Loucy (cell line): Measurements from ENCODE around the gene CALHM3.

Experiments
- H2AFZ ChIP-seq: fragments of 200-600 bp; sonication (generic); 2 replicates; pipeline ENCODE4 v1.6.0; 2016; ENCODE audit warnings: antibody characterized with exemption, mild to moderate bottlenecking, low read length, moderate library complexity
- H3F3A ChIP-seq: fragments of 200-600 bp; 2 replicates; pipeline ENCODE4 v1.6.0; 2016; ENCODE audit warnings: antibody characterized with exemption, low read depth, mild to moderate bottlenecking
- H3K27me3 ChIP-seq: fragments of 200-600 bp; sonication (generic); 2 replicates; pipeline ENCODE4 v1.6.1; 2014; ENCODE audit warnings: low read length, mild to moderate bottlenecking; ENCODE audit not compliant: insufficient read depth, poor library complexity, severe bottlenecking
- H3K36me3 ChIP-seq: fragments of 200-600 bp; sonication (generic); 2 replicates; pipeline ENCODE4 v1.6.1; 2016; ENCODE audit warnings: low read length; ENCODE audit not compliant: insufficient read depth
- H3K4me1 ChIP-seq: fragments of 200-600 bp; sonication (generic); 2 replicates; pipeline ENCODE4 v1.5.1; 2014; ENCODE audit warnings: low read length, mild to moderate bottlenecking; ENCODE audit not compliant: insufficient read depth, poor library complexity, severe bottlenecking
- H3K4me2 ChIP-seq: fragments of 200-600 bp; sonication (generic); 2 replicates; pipeline ENCODE4 v1.6.0; 2014; ENCODE audit warnings: antibody characterized with exemption, low read length, low read depth, mild to moderate bottlenecking; ENCODE audit not compliant: poor library complexity, severe bottlenecking
- H3K4me3 ChIP-seq: fragments of 200-600 bp; sonication (generic); 2 replicates; pipeline ENCODE4 v1.5.1; 2014; ENCODE audit warnings: low read length, mild to moderate bottlenecking, mixed read lengths; ENCODE audit not compliant: poor library complexity, severe bottlenecking
- H3K79me2 ChIP-seq: fragments of 200-600 bp; sonication (generic); 2 replicates; pipeline ENCODE4 v1.6.1; 2014; ENCODE audit warnings: low read length; ENCODE audit not compliant: insufficient read depth
- H3K9ac ChIP-seq: fragments of 200-600 bp; sonication (generic); 2 replicates; pipeline ENCODE4 v1.6.0; 2014; ENCODE audit warnings: mild to moderate bottlenecking, low read depth, low read length, moderate library complexity; ENCODE audit not compliant: poor library complexity, severe bottlenecking
- H3K9me2 ChIP-seq: fragments of 200-600 bp; sonication (generic); replicated peaks from 2 replicates; pipeline ENCODE4 v1.6.1; 2016; ENCODE audit warnings: low read depth, low read length, mixed read lengths
- H3K9me3 ChIP-seq: fragments of 200-600 bp; sonication (generic); 2 replicates; pipeline ENCODE4 v1.6.1; 2014; ENCODE audit warnings: mild to moderate bottlenecking, antibody characterized with exemption, low read length, low read depth; ENCODE audit not compliant: insufficient read depth
- H4K20me1 ChIP-seq: fragments of 200-600 bp; sonication (generic); 2 replicates; pipeline ENCODE4 v1.6.0; 2014; ENCODE audit warnings: antibody characterized with exemption, low read length, mild to moderate bottlenecking; ENCODE audit not compliant: insufficient read depth, poor library complexity, severe bottlenecking
- EZH2phosphoT487 ChIP-seq: fragments of 200-600 bp; IDR thresholded peaks from 2 replicates; pipeline ENCODE4 v1.6.1; 2018; ENCODE audit warnings: antibody characterized with exemption, mild to moderate bottlenecking, moderate library complexity, borderline replicate concordance
- TF ChIP-seq, protein P1 (sequence below): fragments of 200-600 bp; sonication (generic); conservative IDR thresholded peaks from 2 replicates; pipeline ENCODE4 v1.5.1; 2014; ENCODE audit warnings: mild to moderate bottlenecking, antibody characterized with exemption, low read length

The CALHM3 gene

DNA sequence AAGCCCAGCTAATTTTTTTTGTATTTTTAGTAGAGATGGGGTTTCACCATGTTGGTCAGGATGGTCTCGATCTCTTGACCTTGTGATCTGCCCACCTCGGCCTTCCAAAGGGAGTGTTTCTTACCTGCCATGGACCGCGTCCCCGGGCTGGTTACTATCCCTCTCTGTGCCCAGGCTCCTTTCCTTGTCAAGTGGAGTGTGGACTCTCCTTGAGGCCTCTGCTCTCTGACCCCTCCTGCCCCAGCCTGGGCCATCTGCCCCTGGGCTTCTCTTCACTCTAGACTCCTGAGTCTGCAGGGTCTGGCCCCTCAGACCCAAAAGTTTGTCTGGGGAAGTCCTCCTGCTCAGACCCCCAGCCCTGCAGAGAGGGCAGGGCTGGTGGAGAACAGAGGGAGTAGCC lies 35.2 kb upstream of the CALHM3 start:
- H4K20me1 ChIP-seq = no peaks in the 10 kb centered on the region
- H3K36me3 ChIP-seq = no peaks in the 10 kb centered on the region
- TF ChIP-seq, protein P1, sequence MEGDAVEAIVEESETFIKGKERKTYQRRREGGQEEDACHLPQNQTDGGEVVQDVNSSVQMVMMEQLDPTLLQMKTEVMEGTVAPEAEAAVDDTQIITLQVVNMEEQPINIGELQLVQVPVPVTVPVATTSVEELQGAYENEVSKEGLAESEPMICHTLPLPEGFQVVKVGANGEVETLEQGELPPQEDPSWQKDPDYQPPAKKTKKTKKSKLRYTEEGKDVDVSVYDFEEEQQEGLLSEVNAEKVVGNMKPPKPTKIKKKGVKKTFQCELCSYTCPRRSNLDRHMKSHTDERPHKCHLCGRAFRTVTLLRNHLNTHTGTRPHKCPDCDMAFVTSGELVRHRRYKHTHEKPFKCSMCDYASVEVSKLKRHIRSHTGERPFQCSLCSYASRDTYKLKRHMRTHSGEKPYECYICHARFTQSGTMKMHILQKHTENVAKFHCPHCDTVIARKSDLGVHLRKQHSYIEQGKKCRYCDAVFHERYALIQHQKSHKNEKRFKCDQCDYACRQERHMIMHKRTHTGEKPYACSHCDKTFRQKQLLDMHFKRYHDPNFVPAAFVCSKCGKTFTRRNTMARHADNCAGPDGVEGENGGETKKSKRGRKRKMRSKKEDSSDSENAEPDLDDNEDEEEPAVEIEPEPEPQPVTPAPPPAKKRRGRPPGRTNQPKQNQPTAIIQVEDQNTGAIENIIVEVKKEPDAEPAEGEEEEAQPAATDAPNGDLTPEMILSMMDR = no peak
- TF ChIP-seq EZH2phosphoT487 = no peak
- no peaks in the 10 kb centered on the region for H3K27me3 ChIP-seq
- H3F3A ChIP-seq = no peaks in the 10 kb centered on the region
- no peak overlapping the region for H3K9ac ChIP-seq
- H3K4me1 ChIP-seq = no peaks in the 10 kb centered on the region
- H3K4me3 ChIP-seq = no peak overlapping the region
- no peaks in the 10 kb centered on the region for H3K79me2 ChIP-seq
- H3K9me3 ChIP-seq = no peaks in the 10 kb centered on the region
- no peaks in the 10 kb centered on the region for H3K9me2 ChIP-seq
- H3K4me2 ChIP-seq = no peak overlapping the region
- H2AFZ ChIP-seq = no peak overlapping the region

- Histone ChIP-seq H3K9me2 (no peaks in the 10 kb centered on the region), H4K20me1 (no peaks in the 10 kb centered on the region), H3K4me1 (no peaks in the 10 kb centered on the region), H3K36me3 (no peaks in the 10 kb centered on the region), H3K9ac (no peak overlapping the region), H3F3A (no peaks in the 10 kb centered on the region), H3K4me2 (no peak overlapping the region), H3K27me3 (no peaks in the 10 kb centered on the region), H3K79me2 (no peaks in the 10 kb centered on the region), H3K4me3 (no peak overlapping the region), H2AFZ (no peak overlapping the region), H3K9me3 (no peaks in the 10 kb centered on the region)
- TF ChIP-seq EZH2phosphoT487 = no peak
- TF ChIP-seq, protein P1 = no peak
These were observed 34.5 kb upstream of the CALHM3 start for GRCh38 chr10:103513380-103514060.

- no peaks in the 10 kb centered on the region for H3F3A ChIP-seq
- H2AFZ ChIP-seq = no peak overlapping the region
- no peaks in the 10 kb centered on the region for H3K36me3 ChIP-seq
- H3K9ac ChIP-seq = no peak overlapping the region
- TF ChIP-seq EZH2phosphoT487 = no peak
- TF ChIP-seq, protein P1 = no peak
- no peaks in the 10 kb centered on the region for H3K79me2 ChIP-seq
- H3K27me3 ChIP-seq = no peaks in the 10 kb centered on the region
- no peaks in the 10 kb centered on the region for H3K9me2 ChIP-seq
- H3K9me3 ChIP-seq = no peaks in the 10 kb centered on the region
- H3K4me2 ChIP-seq = no peak overlapping the region
- H3K4me1 ChIP-seq = no peaks in the 10 kb centered on the region
- H4K20me1 ChIP-seq = no peaks in the 10 kb centered on the region
- H3K4me3 ChIP-seq = no peak overlapping the region
These were observed 33.7 kb upstream of the CALHM3 start for GRCh38 chr10:103512591-103513379.
